Gastrocnemius medialis (tissue), 4 donors: ENCODE data around the gene SCN9A. TPM values are rescaled to one million over a fixed set of nuclear protein-coding genes. Genes with fewer than 3 reads are reported as not detected.

Source experiments
- ATAC-seq, 2 donors: fragments of 150-250 bp; one replicate each; pipeline ENCODE4 v1.9.1; 2016
- DNase-seq, 2 donors: peaks; one replicate each; pipeline ENCODE4 v3.0.0-alpha.2; 2019
- H3K27ac ChIP-seq, 4 donors: fragments of 200-600 bp; sonication (generic); 1 replicate in 1 of 4; 2 replicates in 3 of 4; pipeline ENCODE4 v1.5.1; 2016 to 2018; ENCODE audit warnings: mild to moderate bottlenecking in 2 of 4, moderate library complexity in 1 of 4
- H3K27me3 ChIP-seq, 3 donors: fragments of 200-600 bp; sonication (generic) in 2 of 3; 1 replicate in 1 of 3; 2 replicates in 2 of 3; pipeline versions ENCODE4 v1.5.1 to v1.6.0; 2016 to 2019; ENCODE audit warnings: mild to moderate bottlenecking in 1 of 3, moderate library complexity in 1 of 3
- H3K36me3 ChIP-seq, 2 donors: fragments of 200-600 bp; sonication (generic) in 1 of 2; one replicate each; pipeline ENCODE4 v1.5.1; 2017 to 2018
- H3K4me1 ChIP-seq, 2 donors: fragments of 200-600 bp; sonication (generic) in 1 of 2; one replicate each; pipeline ENCODE4 v1.5.1; 2016 to 2017; ENCODE audit warnings: mild to moderate bottlenecking in 2 of 2
- H3K4me3 ChIP-seq, 4 donors: fragments of 200-600 bp; sonication (generic) in 3 of 4; 1 replicate in 1 of 4; 2 replicates in 3 of 4; pipeline ENCODE4 v1.5.1; 2016 to 2019; ENCODE audit warnings: mild to moderate bottlenecking in 2 of 4
- H3K9me3 ChIP-seq, 3 donors: fragments of 200-600 bp; sonication (generic) in 2 of 3; 1 replicate in 1 of 3; 2 replicates in 2 of 3; pipeline ENCODE4 v1.5.1; 2016 to 2019
- CTCF ChIP-seq, 5 experiments: fragments of 450-650 bp in 3 of 5; fragments of 200-600 bp in 2 of 5; sonication (generic) in 2 of 5; IDR thresholded peaks in 4 of 5; conservative IDR thresholded peaks in 1 of 5; 1 replicate in 4 of 5; 2 replicates in 1 of 5; pipeline ENCODE4 v1.5.1; 2016 to 2019; ENCODE audit warnings: antibody characterized with exemption in 5 of 5, mild to moderate bottlenecking in 3 of 5, moderate library complexity in 3 of 5
- POLR2A ChIP-seq, 2 donors: fragments of 450-650 bp; IDR thresholded peaks; one replicate each; pipeline ENCODE4 v1.6.1; 2017; ENCODE audit warnings: antibody characterized with exemption in 2 of 2, mild to moderate bottlenecking in 2 of 2, moderate library complexity in 2 of 2
- in situ Hi-C, 4 donors: fragments of 200-750 bp; cut with MboI; loops; one replicate each; pipeline versions ENCODE4 v1.15.0 to v1.8.0; 2017; ENCODE audit warnings: low sequenced_read_pairs in 4 of 4
- intact Hi-C: fragments of 100-400 bp; cut with DNase I; formaldehyde crosslinking; loops from one replicate; pipeline ENCODE4 v1.15.1; 2023; ENCODE audit warnings: low total_unique reads
- total RNA-seq, 4 donors: library from RNA; depleted of rRNA; stranded (reverse); fragments of >200 nt; gene quantifications; one replicate each; pipeline versions ENCODE4 v1.1.0 to v1.2.3, GENCODE V29; 2016

The SCN9A gene
- total RNA-seq, 4 donors from 2014 or later, result 0.10 to 1.1 (median 0.49) TPM

GRCh38 chr2:166406374-166406773 is 30.6 kb upstream of the SCN9A start:
- in situ Hi-C loops, result no loop called here

DNA sequence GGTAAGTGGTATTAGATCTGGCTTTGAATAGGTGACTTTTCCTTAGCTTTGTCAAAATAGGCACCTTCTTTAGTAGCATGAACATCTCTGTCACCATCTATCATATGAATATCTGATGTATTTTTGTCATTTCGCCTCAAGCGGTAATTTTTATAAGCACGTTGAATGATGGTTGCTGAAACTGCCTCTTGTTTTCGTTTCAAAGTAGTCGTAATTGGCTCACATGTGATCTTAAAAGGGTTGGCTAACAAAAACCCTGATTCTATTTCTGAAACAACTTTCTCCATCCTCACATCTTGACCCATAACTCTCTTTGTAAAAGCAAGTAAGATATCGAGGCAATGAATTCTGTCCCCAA is 29.8 kb upstream of the SCN9A start:
- H3K36me3 ChIP-seq, result no peaks in the 10 kb centered on the region
- H3K27ac ChIP-seq, result no peak overlapping the region
- in situ Hi-C loops, result no loop called here
- intact Hi-C loops, result no loop called here
- H3K9me3 ChIP-seq, result no peaks in the 10 kb centered on the region
- no peaks in the 10 kb centered on the region for H3K4me1 ChIP-seq
- no peak overlapping the region for H3K4me3 ChIP-seq
- ATAC-seq (no peak), DNase-seq (no peak)
- H3K27me3 ChIP-seq, result no peaks in the 10 kb centered on the region
- no peak for TF ChIP-seq CTCF (IDR thresholded peaks at IDR 0.05 in 4 of 5, conservative IDR thresholded peaks at IDR 0.05 in 1 of 5)
- no peak for TF ChIP-seq POLR2A (IDR thresholded peaks at IDR 0.05)

More at GRCh38 chr2:166406374-166406773, 30.6 kb upstream of the SCN9A start:
- Histone ChIP-seq H3K27ac (no peak overlapping the region), H3K4me3 (no peak overlapping the region), H3K36me3 (no peaks in the 10 kb centered on the region), H3K27me3 (no peaks in the 10 kb centered on the region), H3K9me3 (no peaks in the 10 kb centered on the region), H3K4me1 (no peaks in the 10 kb centered on the region)
- DNase-seq (no peak), ATAC-seq (no peak)
- intact Hi-C loops, result no loop called here
- no peak for TF ChIP-seq POLR2A (IDR thresholded peaks at IDR 0.05)
- no peak for TF ChIP-seq CTCF (IDR thresholded peaks at IDR 0.05 in 4 of 5, conservative IDR thresholded peaks at IDR 0.05 in 1 of 5)

- Histone ChIP-seq H3K27me3 (no peaks in the 10 kb centered on the region), H3K27ac (no peak overlapping the region), H3K4me3 (no peak overlapping the region), H3K4me1 (no peaks in the 10 kb centered on the region), H3K36me3 (no peaks in the 10 kb centered on the region), H3K9me3 (no peaks in the 10 kb centered on the region)
- TF ChIP-seq CTCF (IDR thresholded peaks at IDR 0.05 in 4 of 5, conservative IDR thresholded peaks at IDR 0.05 in 1 of 5), result no peak
- TF ChIP-seq POLR2A (IDR thresholded peaks at IDR 0.05), result no peak
- intact Hi-C loops (no loop called here), in situ Hi-C loops (no loop called here)
- ATAC-seq (no peak), DNase-seq (no peak)
Measured at GRCh38 chr2:166404831-166405568, 29.3 kb upstream of the SCN9A start.

DNA sequence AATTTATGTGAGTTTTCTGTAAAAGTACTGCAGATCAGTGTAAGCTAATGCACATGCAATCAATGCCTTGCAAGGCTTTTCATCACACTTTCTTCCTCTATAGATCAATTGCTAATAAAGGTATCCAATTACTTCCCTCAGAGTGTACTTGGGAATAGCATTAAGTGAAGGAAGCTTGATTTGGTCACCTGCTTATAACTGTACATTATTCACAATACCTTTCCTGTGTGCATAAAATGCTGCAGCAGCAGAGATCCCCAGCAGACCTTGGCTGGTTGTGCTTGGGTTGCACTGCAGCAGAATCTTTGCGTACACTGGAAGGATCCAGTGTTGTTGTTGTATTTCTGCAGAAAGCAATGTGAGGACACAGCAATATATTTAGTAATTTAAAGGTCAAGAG is 18.5 kb upstream of the SCN9A start:
- Histone ChIP-seq H3K27me3 (no peaks in the 10 kb centered on the region), H3K36me3 (no peaks in the 10 kb centered on the region), H3K4me3 (no peak overlapping the region), H3K27ac (no peak overlapping the region), H3K4me1 (no peaks in the 10 kb centered on the region), H3K9me3 (no peaks in the 10 kb centered on the region)
- intact Hi-C loops, result no loop called here
- ATAC-seq (no peak), DNase-seq (no peak)
- in situ Hi-C loops, result no loop called here
- TF ChIP-seq POLR2A (IDR thresholded peaks at IDR 0.05) (no peak), CTCF (IDR thresholded peaks at IDR 0.05 in 4 of 5, conservative IDR thresholded peaks at IDR 0.05 in 1 of 5) (no peak)

GRCh38 chr2:166393008-166393407 is 17.3 kb upstream of the SCN9A start:
- intact Hi-C loops (no loop called here), in situ Hi-C loops (no loop called here)
- no peaks in the 10 kb centered on the region for H3K4me1 ChIP-seq
- TF ChIP-seq CTCF (IDR thresholded peaks at IDR 0.05 in 4 of 5, conservative IDR thresholded peaks at IDR 0.05 in 1 of 5), result no peak
- no peak for TF ChIP-seq POLR2A (IDR thresholded peaks at IDR 0.05)
- H3K27me3 ChIP-seq, result no peaks in the 10 kb centered on the region
- no peak overlapping the region for H3K4me3 ChIP-seq
- ATAC-seq (no peak), DNase-seq (no peak)
- H3K27ac ChIP-seq, result no peak overlapping the region
- no peaks in the 10 kb centered on the region for H3K36me3 ChIP-seq
- no peaks in the 10 kb centered on the region for H3K9me3 ChIP-seq
